IMR-90 (cell line): ENCODE results near the gene SLC29A2.

ENCODE experiments used
- BHLHE40 ChIP-seq: fragments of 150-350 bp; IDR thresholded peaks from 2 replicates; pipeline ENCODE4 v1.6.1; 2016; ENCODE audit warnings: mild to moderate bottlenecking, low read depth, low read length
- CTCF ChIP-seq: conservative IDR thresholded peaks from 2 replicates; pipeline ENCODE4 v1.5.1; 2012; ENCODE audit warnings: mild to moderate bottlenecking, low read depth, low read length, improper control_type of control experiment
- NFE2L2 ChIP-seq: fragments of 150-350 bp; IDR thresholded peaks from 2 replicates; pipeline ENCODE4 v1.6.1; 2016; ENCODE audit warnings: low read depth, mild to moderate bottlenecking, low read length
- POLR2A ChIP-seq: IDR thresholded peaks from 2 replicates; pipeline ENCODE4 v1.6.1; 2012; ENCODE audit warnings: mild to moderate bottlenecking, low read depth, low read length
- RAD21 ChIP-seq: IDR thresholded peaks from 2 replicates; pipeline ENCODE4 v1.6.1; 2012; ENCODE audit warnings: low read length, improper control_type of control experiment

GRCh38 chr11:66333220-66333877 lies 38.2 kb downstream of the SLC29A2 start:
- TF ChIP-seq CTCF: no peak
- TF ChIP-seq BHLHE40: no peak
- TF ChIP-seq RAD21: no peak
- TF ChIP-seq POLR2A: no peak
- no peak for TF ChIP-seq NFE2L2
